K562 treated with DMSO at 1 percent for 48 hours (cell line): ENCODE measurements around the gene NFIB. TPM values are rescaled to one million over a fixed set of nuclear protein-coding genes. Genes with fewer than 3 reads are reported as not detected.

ENCODE experiments used
- total RNA-seq: library from RNA; unstranded; fragments of 300-600 nt; gene quantifications from 2 replicates; pipeline ENCODE4 v1.2.3, GENCODE V29; 2022; ENCODE audit warnings: low replicate concordance; ENCODE audit errors: extremely low read depth

The NFIB gene
- not detected in 2 replicates for total RNA-seq

GRCh38 chr9:14313951-14314423 lies at the start of gene NFIB:
TSS of gene NFIB (minus strand) at chr9:14314141. CDS start at chr9:14313511, 630 bp downstream.

